ENCODE results near the gene INTS1.

GRCh38 chr7:1550005-1550845, 46.0 kb upstream of the INTS1 start:
- TF ChIP-seq POLR2A (IDR thresholded peaks at IDR 0.05) (no peak), CTCF (IDR thresholded peaks at IDR 0.05) (no peak)

All from testis (tissue), 2 donors.